A549 (cell line): ENCODE measurements around the gene KLHL35.

Experiments used
- BHLHE40 ChIP-seq: IDR thresholded peaks from 2 replicates; pipeline ENCODE4 v1.6.1; 2012; ENCODE audit warnings: low read depth, low read length, inconsistent platforms
- CBX2 ChIP-seq: fragments of 200-600 bp; sonication (generic); IDR thresholded peaks from 2 replicates; pipeline ENCODE4 v1.6.1; 2016; ENCODE audit warnings: low read depth, mild to moderate bottlenecking, borderline replicate concordance
- CEBPB ChIP-seq, 2 experiments: fragments of >200 bp in 1 of 2; sonication (Bioruptor Twin) in 1 of 2; formaldehyde crosslinking in 1 of 2; IDR thresholded peaks; 2 replicates each; pipeline ENCODE4 v1.6.1; 2012 to 2016
- EP300 ChIP-seq, 2 experiments: fragments of >200 bp; sonication (Bioruptor Twin); formaldehyde crosslinking; IDR thresholded peaks; 2 replicates in 1 of 2; 3 replicates in 1 of 2; pipeline ENCODE4 v1.6.1; 2016 to 2017
- FOSB ChIP-seq: fragments of 250-450 bp; sonication (Bioruptor Pico); IDR thresholded peaks from 2 replicates; pipeline ENCODE4 v1.5.0; 2020; ENCODE audit warnings: mild to moderate bottlenecking, moderate library complexity
- HOXB13 ChIP-seq: fragments of 250-450 bp; sonication (Bioruptor Pico); IDR thresholded peaks from 2 replicates; pipeline ENCODE4 v1.5.0; 2020; ENCODE audit warnings: low read depth, mild to moderate bottlenecking, moderate library complexity
- KDM1A ChIP-seq: fragments of 200-600 bp; sonication (generic); IDR thresholded peaks from 2 replicates; pipeline ENCODE4 v1.6.1; 2016; ENCODE audit warnings: low read depth, mild to moderate bottlenecking
- KDM5A ChIP-seq: fragments of 200-600 bp; sonication (generic); IDR thresholded peaks from 2 replicates; pipeline ENCODE4 v1.6.1; 2016; ENCODE audit warnings: antibody characterized with exemption, mild to moderate bottlenecking
- NPAS2 ChIP-seq: fragments of 250-450 bp; sonication (Bioruptor Pico); IDR thresholded peaks from 2 replicates; pipeline ENCODE4 v1.8.0; 2022; ENCODE audit warnings: mild to moderate bottlenecking, moderate library complexity, borderline replicate concordance
- POLR2A ChIP-seq: IDR thresholded peaks from 2 replicates; pipeline ENCODE4 v1.6.1; 2012; ENCODE audit warnings: mild to moderate bottlenecking, low read length
- RAD21 ChIP-seq, 2 experiments: fragments of >200 bp in 1 of 2; sonication (Bioruptor Twin) in 1 of 2; formaldehyde crosslinking in 1 of 2; IDR thresholded peaks in 1 of 2; conservative IDR thresholded peaks in 1 of 2; 2 replicates in 1 of 2; 3 replicates in 1 of 2; pipeline ENCODE4 v1.6.1; 2012 to 2018; ENCODE audit warnings: inconsistent platforms in 1 of 2
- TF ChIP-seq, protein P1 (sequence below): fragments of >200 bp; sonication (Bioruptor Twin); formaldehyde crosslinking; IDR thresholded peaks from 3 replicates; pipeline ENCODE4 v1.5.1; 2016
- TF ChIP-seq, protein P2 (sequence below): fragments of 250-450 bp; sonication (Bioruptor Pico); IDR thresholded peaks from 2 replicates; pipeline ENCODE4 v1.5.0; 2021; ENCODE audit warnings: mild to moderate bottlenecking, moderate library complexity, borderline replicate concordance
- TF ChIP-seq, protein P3 (sequence below): IDR thresholded peaks from 2 replicates; pipeline ENCODE4 v1.6.1; 2012

DNA sequence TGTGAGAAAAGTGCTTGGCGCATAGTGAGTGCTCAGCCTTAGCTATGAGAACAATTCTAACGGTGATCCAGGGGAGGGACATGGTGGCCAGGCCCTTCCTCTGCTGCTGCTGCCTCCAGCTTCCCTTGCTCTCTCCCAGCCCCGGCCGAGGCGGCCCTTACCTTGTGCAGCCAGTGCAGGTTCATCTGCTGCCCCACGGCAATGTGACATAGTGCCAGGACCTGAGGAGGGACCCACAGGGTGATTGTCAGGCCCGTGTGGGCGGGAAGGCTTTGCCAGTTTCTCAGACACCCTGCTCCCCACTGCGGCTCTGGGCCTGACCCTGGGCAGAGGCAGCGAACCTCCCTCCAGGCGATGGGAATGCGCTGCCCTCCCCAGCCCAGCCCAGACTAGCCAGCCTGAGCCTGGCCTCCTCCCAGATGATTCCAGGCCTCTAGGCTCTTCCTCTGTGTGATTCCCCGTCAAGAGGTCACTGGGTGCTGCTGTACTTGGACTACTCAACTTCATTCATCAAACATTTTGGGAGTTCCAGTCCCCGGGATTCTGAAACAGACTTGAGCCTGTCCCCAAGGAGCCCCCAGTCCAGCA is 23.7 kb upstream of the KLHL35 start:
- TF ChIP-seq RAD21 (conservative IDR thresholded peaks at IDR 0.05 in 1 of 2, IDR thresholded peaks at IDR 0.05 in 1 of 2) (no peak), BHLHE40 (no peak), POLR2A (no peak), EP300 (IDR thresholded peaks at IDR 0.05) (no peak), KDM5A (no peak), CBX2 (no peak), NPAS2 (CRISPR knock-in tag) (no peak), HOXB13 (CRISPR knock-in tag) (no peak), CEBPB (IDR thresholded peaks at IDR 0.05) (no peak), KDM1A (no peak), FOSB (CRISPR knock-in tag) (no peak)
- TF ChIP-seq, protein P1, sequence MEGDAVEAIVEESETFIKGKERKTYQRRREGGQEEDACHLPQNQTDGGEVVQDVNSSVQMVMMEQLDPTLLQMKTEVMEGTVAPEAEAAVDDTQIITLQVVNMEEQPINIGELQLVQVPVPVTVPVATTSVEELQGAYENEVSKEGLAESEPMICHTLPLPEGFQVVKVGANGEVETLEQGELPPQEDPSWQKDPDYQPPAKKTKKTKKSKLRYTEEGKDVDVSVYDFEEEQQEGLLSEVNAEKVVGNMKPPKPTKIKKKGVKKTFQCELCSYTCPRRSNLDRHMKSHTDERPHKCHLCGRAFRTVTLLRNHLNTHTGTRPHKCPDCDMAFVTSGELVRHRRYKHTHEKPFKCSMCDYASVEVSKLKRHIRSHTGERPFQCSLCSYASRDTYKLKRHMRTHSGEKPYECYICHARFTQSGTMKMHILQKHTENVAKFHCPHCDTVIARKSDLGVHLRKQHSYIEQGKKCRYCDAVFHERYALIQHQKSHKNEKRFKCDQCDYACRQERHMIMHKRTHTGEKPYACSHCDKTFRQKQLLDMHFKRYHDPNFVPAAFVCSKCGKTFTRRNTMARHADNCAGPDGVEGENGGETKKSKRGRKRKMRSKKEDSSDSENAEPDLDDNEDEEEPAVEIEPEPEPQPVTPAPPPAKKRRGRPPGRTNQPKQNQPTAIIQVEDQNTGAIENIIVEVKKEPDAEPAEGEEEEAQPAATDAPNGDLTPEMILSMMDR: no peak
- TF ChIP-seq, protein P2, sequence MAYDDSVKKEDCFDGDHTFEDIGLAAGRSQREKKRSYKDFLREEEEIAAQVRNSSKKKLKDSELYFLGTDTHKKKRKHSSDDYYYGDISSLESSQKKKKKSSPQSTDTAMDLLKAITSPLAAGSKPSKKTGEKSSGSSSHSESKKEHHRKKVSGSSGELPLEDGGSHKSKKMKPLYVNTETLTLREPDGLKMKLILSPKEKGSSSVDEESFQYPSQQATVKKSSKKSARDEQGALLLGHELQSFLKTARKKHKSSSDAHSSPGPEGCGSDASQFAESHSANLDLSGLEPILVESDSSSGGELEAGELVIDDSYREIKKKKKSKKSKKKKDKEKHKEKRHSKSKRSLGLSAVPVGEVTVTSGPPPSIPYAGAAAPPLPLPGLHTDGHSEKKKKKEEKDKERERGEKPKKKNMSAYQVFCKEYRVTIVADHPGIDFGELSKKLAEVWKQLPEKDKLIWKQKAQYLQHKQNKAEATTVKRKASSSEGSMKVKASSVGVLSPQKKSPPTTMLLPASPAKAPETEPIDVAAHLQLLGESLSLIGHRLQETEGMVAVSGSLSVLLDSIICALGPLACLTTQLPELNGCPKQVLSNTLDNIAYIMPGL (CRISPR knock-in tag): no peak
- TF ChIP-seq, protein P3, sequence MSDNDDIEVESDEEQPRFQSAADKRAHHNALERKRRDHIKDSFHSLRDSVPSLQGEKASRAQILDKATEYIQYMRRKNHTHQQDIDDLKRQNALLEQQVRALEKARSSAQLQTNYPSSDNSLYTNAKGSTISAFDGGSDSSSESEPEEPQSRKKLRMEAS: no peak
